ENCODE results near the gene SNRNP25.
A peak's percentile ranks its signal among the peaks of the same experiment; 100 is the strongest.

The SNRNP25 gene

GRCh38 chr16:78444-79150 lies 25.0 kb downstream of the SNRNP25 start:
- DNase-seq, result no peak

- no peak for DNase-seq
These were observed 25.8 kb downstream of the SNRNP25 start for GRCh38 chr16:79151-80054.

- no peak for DNase-seq
These were observed 29.5 kb downstream of the SNRNP25 start for GRCh38 chr16:83060-83603.

GRCh38 chr16:83781-84615 lies 30.4 kb downstream of the SNRNP25 start:
- no peak for DNase-seq

GRCh38 chr16:84718-85406 lies 31.2 kb downstream of the SNRNP25 start:
- DNase-seq, result no peak

- no peak for DNase-seq
These were observed 31.8 kb downstream of the SNRNP25 start for GRCh38 chr16:85407-85782.

GRCh38 chr16:85865-86264 lies 32.2 kb downstream of the SNRNP25 start:
- no peak for DNase-seq

GRCh38 chr16:86483-86952 lies 32.9 kb downstream of the SNRNP25 start:
- no peak for DNase-seq

- no peak for DNase-seq
These were observed 35.0 kb downstream of the SNRNP25 start for GRCh38 chr16:88613-89012.

- no peak for DNase-seq
These were observed 36.0 kb downstream of the SNRNP25 start for GRCh38 chr16:89391-90302.

GRCh38 chr16:91484-91883 lies 37.9 kb downstream of the SNRNP25 start:
- peak; percentile 67 for DNase-seq

GRCh38 chr16:92431-93339 lies 39.1 kb downstream of the SNRNP25 start:
- DNase-seq, result no peak

GRCh38 chr16:94918-95265 lies 41.3 kb downstream of the SNRNP25 start:
- no peak for DNase-seq

GRCh38 chr16:96935-97381 lies 43.3 kb downstream of the SNRNP25 start:
- peak; percentile 76 for DNase-seq

GRCh38 chr16:97822-98221 lies 44.2 kb downstream of the SNRNP25 start:
- no peak for DNase-seq

GRCh38 chr16:100989-101388 lies 47.4 kb downstream of the SNRNP25 start:
- no peak for DNase-seq

GRCh38 chr16:101586-101985 lies 48.0 kb downstream of the SNRNP25 start:
- no peak for DNase-seq

GRCh38 chr16:102060-102855 lies 48.6 kb downstream of the SNRNP25 start:
- no peak for DNase-seq

GRCh38 chr16:104355-104754 lies 50.7 kb downstream of the SNRNP25 start:
- no peak for DNase-seq

Data from NCI-H187 treated with DMSO at 0.1 percent for 48 hours (cell line).